Measurements from ENCODE around the gene IMMP2L. TPM values are rescaled to one million over a fixed set of nuclear protein-coding genes. Genes with fewer than 3 reads are reported as not detected.

The IMMP2L gene
- total RNA-seq, 3 donors from 2014 or later (not counting 1 experiment from before 2014, with no cell fraction given), result 6.9 to 9.2 (median 8.7) TPM

- H3K27me3 Mint-ChIP-seq (ENCODE audit: low read depth in 2 of 2), result no peaks in the 10 kb centered on the region
- Histone ChIP-seq H3K27ac (ENCODE audit: low read length) (no peak overlapping the region), H3K9me3 (ENCODE audit: control insufficient read depth, insufficient read depth, low read length) (no peaks in the 10 kb centered on the region), H3K4me3 (ENCODE audit: low read length) (no peak overlapping the region), H3K4me1 (ENCODE audit: control insufficient read depth, insufficient read depth, low read length) (no peaks in the 10 kb centered on the region), H3K36me3 (ENCODE audit: control insufficient read depth, insufficient read depth, low read length) (no peaks in the 10 kb centered on the region), H3K27me3 (ENCODE audit: control insufficient read depth, insufficient read depth, low read length) (no peaks in the 10 kb centered on the region)
- no peaks in the 10 kb centered on the region for H3K36me3 Mint-ChIP-seq
- no peak for TF ChIP-seq CTCF (IDR thresholded peaks at IDR 0.05)
- no peaks in the 10 kb centered on the region for H3K4me1 Mint-ChIP-seq
- no peak overlapping the region for H3K4me3 Mint-ChIP-seq
- no peak overlapping the region for H3K27ac Mint-ChIP-seq
- 25% methylated on average over 1 of the region's 1 CpG for WGBS (ENCODE audit: insufficient coverage)
- no peaks in the 10 kb centered on the region for H3K9me3 Mint-ChIP-seq
- peak in 1 of 2 donors; percentile 73 for DNase-seq
- intact Hi-C loops (cut with micrococcal nuclease), result no loop called here
- no peak for ATAC-seq
These were observed 532.6 kb downstream of the IMMP2L start for GRCh38 chr7:111029574-111030251.

GRCh38 chr7:111029141-111029572, 533.1 kb downstream of the IMMP2L start:
- 75% methylated on average over 1 of the region's 1 CpG for WGBS (ENCODE audit: insufficient coverage)
- DNase-seq, result no peak
- Mint-ChIP-seq H3K9me3 (no peaks in the 10 kb centered on the region), H3K4me1 (no peaks in the 10 kb centered on the region), H3K4me3 (no peak overlapping the region), H3K27ac (no peak overlapping the region), H3K27me3 (ENCODE audit: low read depth in 2 of 2) (no peaks in the 10 kb centered on the region), H3K36me3 (no peaks in the 10 kb centered on the region)
- no peaks in the 10 kb centered on the region for H3K9me3 ChIP-seq (ENCODE audit: control insufficient read depth, insufficient read depth, low read length)
- no peaks in the 10 kb centered on the region for H3K27me3 ChIP-seq (ENCODE audit: control insufficient read depth, insufficient read depth, low read length)
- no peak overlapping the region for H3K4me3 ChIP-seq (ENCODE audit: low read length)
- intact Hi-C loops (cut with micrococcal nuclease), result no loop called here
- TF ChIP-seq CTCF (IDR thresholded peaks at IDR 0.05), result no peak
- H3K27ac ChIP-seq (ENCODE audit: low read length), result no peak overlapping the region
- H3K36me3 ChIP-seq (ENCODE audit: control insufficient read depth, insufficient read depth, low read length), result no peaks in the 10 kb centered on the region
- no peak for ATAC-seq
- H3K4me1 ChIP-seq (ENCODE audit: control insufficient read depth, insufficient read depth, low read length), result no peaks in the 10 kb centered on the region

DNA sequence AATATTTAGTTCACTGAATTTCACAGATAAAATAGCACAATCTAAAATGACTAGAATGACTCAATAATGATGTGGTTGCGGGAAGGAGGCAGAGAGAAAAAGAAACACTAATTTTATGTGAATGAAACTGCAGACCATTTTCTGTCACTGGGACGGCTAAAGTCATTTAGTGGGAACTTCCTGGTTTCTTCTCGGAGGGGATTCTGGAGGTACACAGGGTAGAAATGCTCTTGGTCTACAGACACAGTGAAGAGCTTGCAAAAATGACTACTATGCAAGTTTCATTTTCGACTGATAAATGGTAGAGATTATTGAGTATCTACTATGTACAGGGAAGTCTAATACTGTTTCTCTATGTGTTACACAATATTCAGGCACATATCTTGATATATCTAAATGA, 534.9 kb downstream of the IMMP2L start:
- intact Hi-C loops (cut with micrococcal nuclease), result no loop called here

More for the DNA sequence above, 534.9 kb downstream of the IMMP2L start:
- DNase-seq (no peak), ATAC-seq (no peak)
- H3K9me3 ChIP-seq (ENCODE audit: control insufficient read depth, insufficient read depth, low read length), result no peaks in the 10 kb centered on the region
- H3K27me3 ChIP-seq (ENCODE audit: control insufficient read depth, insufficient read depth, low read length), result no peaks in the 10 kb centered on the region
- Mint-ChIP-seq H3K4me1 (no peaks in the 10 kb centered on the region), H3K36me3 (no peaks in the 10 kb centered on the region), H3K27ac (no peak overlapping the region), H3K9me3 (no peaks in the 10 kb centered on the region), H3K4me3 (no peak overlapping the region), H3K27me3 (ENCODE audit: low read depth in 2 of 2) (no peaks in the 10 kb centered on the region)
- 74% methylated on average over 4 of the region's 4 CpGs for WGBS (ENCODE audit: insufficient coverage)
- TF ChIP-seq CTCF (IDR thresholded peaks at IDR 0.05), result no peak
- H3K27ac ChIP-seq (ENCODE audit: low read length), result no peak overlapping the region
- no peaks in the 10 kb centered on the region for H3K36me3 ChIP-seq (ENCODE audit: control insufficient read depth, insufficient read depth, low read length)
- no peak overlapping the region for H3K4me3 ChIP-seq (ENCODE audit: low read length)
- no peaks in the 10 kb centered on the region for H3K4me1 ChIP-seq (ENCODE audit: control insufficient read depth, insufficient read depth, low read length)
